SK-N-SH treated with all-trans-retinoic acid at 6 μM for 48 hours (cell line): ENCODE measurements around the gene ANKRD34B.

Experiments
- CREB5 ChIP-seq: fragments of 250-450 bp; sonication (Bioruptor Pico); IDR thresholded peaks from 2 replicates; pipeline ENCODE4 v1.5.1; 2020; ENCODE audit warnings: low read depth, mild to moderate bottlenecking, moderate library complexity
- GLIS3 ChIP-seq: fragments of 250-450 bp; sonication (Bioruptor Pico); IDR thresholded peaks from 2 replicates; pipeline ENCODE4 v1.5.0; 2020; ENCODE audit warnings: mild to moderate bottlenecking, moderate library complexity
- OSR1 ChIP-seq: fragments of 250-450 bp; sonication (Bioruptor Pico); IDR thresholded peaks from 2 replicates; pipeline ENCODE4 v1.8.0; 2022; ENCODE audit warnings: moderate library complexity, mild to moderate bottlenecking, inconsistent platforms
- PATZ1 ChIP-seq: fragments of 250-450 bp; sonication (Bioruptor Pico); IDR thresholded peaks from 2 replicates; pipeline ENCODE4 v1.8.0; 2020; ENCODE audit warnings: mild to moderate bottlenecking, moderate library complexity, borderline replicate concordance
- ZC3H10 ChIP-seq: fragments of 250-450 bp; sonication (Bioruptor Pico); IDR thresholded peaks from 2 replicates; pipeline ENCODE4 v1.5.1; 2021; ENCODE audit warnings: mild to moderate bottlenecking, moderate library complexity
- ZFP3 ChIP-seq: fragments of 250-450 bp; sonication (Bioruptor Pico); IDR thresholded peaks from 2 replicates; pipeline ENCODE4 v1.5.0; 2020; ENCODE audit warnings: mild to moderate bottlenecking, moderate library complexity

- no peak for TF ChIP-seq PATZ1
- TF ChIP-seq CREB5 (CRISPR knock-in tag): no peak
- TF ChIP-seq ZC3H10 (CRISPR knock-in tag): no peak
- no peak for TF ChIP-seq GLIS3 (CRISPR knock-in tag)
- no peak for TF ChIP-seq ZFP3 (CRISPR knock-in tag)
- no peak for TF ChIP-seq OSR1 (CRISPR knock-in tag)
Measured at GRCh38 chr5:80555099-80555498, 15.0 kb downstream of the ANKRD34B start.
